Parathyroid adenoma (tissue), 2 donors: Measurements from ENCODE around the gene S100A5.

Experiments
- H2AFZ ChIP-seq: fragments of 300-600 bp; sonication (generic); one replicate; pipeline ENCODE4 v1.7.0; 2017; ENCODE audit warnings: antibody characterized with exemption, mild to moderate bottlenecking
- H3K27ac ChIP-seq: fragments of 300-600 bp; sonication (generic); one replicate; pipeline ENCODE4 v1.7.0; 2017
- H3K27me3 ChIP-seq: fragments of 300-600 bp; sonication (generic); one replicate; pipeline ENCODE4 v1.7.0; 2017; ENCODE audit warnings: low read length; ENCODE audit not compliant: control insufficient read depth, insufficient read depth
- H3K36me3 ChIP-seq: fragments of 300-600 bp; sonication (generic); one replicate; pipeline ENCODE4 v1.7.0; 2017; ENCODE audit warnings: low read length; ENCODE audit not compliant: control insufficient read depth, insufficient read depth
- H3K4me1 ChIP-seq: fragments of 300-600 bp; sonication (generic); one replicate; pipeline ENCODE4 v1.7.0; 2017; ENCODE audit warnings: control low read depth
- H3K4me2 ChIP-seq: fragments of 300-600 bp; sonication (generic); one replicate; pipeline ENCODE4 v1.7.0; 2017; ENCODE audit warnings: low read length
- H3K4me3 ChIP-seq: fragments of 300-600 bp; sonication (generic); one replicate; pipeline ENCODE4 v1.7.0; 2017; ENCODE audit warnings: low read depth, low read length
- H3K79me2 ChIP-seq: fragments of 300-600 bp; sonication (generic); one replicate; pipeline ENCODE4 v1.7.0; 2017; ENCODE audit warnings: control low read depth
- H3K9ac ChIP-seq: fragments of 300-600 bp; sonication (generic); one replicate; pipeline ENCODE4 v1.7.0; 2017; ENCODE audit warnings: mild to moderate bottlenecking
- H3K9me3 ChIP-seq: fragments of 300-600 bp; sonication (generic); one replicate; pipeline ENCODE4 v1.7.0; 2017; ENCODE audit warnings: low read length; ENCODE audit not compliant: control insufficient read depth
- TF ChIP-seq, protein P1 (sequence below): fragments of 300-600 bp; sonication (generic); IDR thresholded peaks from one replicate; pipeline ENCODE4 v1.7.0; 2017; ENCODE audit warnings: antibody characterized with exemption, mild to moderate bottlenecking
- donor health status: primary hyperparathyroidism.

S100A5 gene

DNA sequence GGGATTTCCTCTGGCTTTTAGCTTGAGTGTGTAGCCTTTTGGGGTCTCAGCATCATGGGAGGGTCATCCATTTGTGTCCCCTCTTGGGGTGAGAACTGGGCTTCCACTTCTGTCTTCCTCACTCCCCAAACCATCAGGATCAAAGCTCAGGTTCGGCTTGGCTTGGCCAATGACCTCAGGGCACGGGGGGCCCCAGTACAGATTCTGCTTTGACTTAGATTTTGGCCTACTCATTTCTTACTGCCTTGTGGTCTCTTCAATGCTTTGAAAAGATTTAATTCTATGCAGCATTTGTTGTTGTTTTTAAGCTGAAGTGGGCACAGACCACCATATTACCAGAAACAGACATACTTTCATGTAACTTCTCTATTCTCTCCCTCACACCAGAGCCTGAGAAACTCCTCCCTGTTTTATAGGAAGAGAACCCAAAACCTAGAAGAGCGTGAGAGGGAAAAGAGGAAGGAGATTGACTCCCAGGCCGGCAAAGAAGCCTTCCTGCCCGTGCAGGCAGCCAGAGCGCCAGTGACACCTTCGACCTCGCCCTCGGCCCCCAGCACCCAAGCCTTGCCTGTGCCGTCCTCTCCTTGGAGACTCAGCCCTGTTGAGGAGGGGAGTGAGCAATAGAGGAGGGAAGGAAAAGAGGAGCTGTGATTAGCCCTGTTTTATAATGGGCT is 10.2 kb upstream of the S100A5 start:
- H3K27ac ChIP-seq, result no peak overlapping the region
- H3K9me3 ChIP-seq, result no peaks in the 10 kb centered on the region
- no peak overlapping the region for H2AFZ ChIP-seq
- no peaks in the 10 kb centered on the region for H3K27me3 ChIP-seq
- no peaks in the 10 kb centered on the region for H3K36me3 ChIP-seq
- no peaks in the 10 kb centered on the region for H3K79me2 ChIP-seq
- no peaks in the 10 kb centered on the region for H3K4me1 ChIP-seq
- H3K9ac ChIP-seq, result no peak overlapping the region
- TF ChIP-seq, protein P1, sequence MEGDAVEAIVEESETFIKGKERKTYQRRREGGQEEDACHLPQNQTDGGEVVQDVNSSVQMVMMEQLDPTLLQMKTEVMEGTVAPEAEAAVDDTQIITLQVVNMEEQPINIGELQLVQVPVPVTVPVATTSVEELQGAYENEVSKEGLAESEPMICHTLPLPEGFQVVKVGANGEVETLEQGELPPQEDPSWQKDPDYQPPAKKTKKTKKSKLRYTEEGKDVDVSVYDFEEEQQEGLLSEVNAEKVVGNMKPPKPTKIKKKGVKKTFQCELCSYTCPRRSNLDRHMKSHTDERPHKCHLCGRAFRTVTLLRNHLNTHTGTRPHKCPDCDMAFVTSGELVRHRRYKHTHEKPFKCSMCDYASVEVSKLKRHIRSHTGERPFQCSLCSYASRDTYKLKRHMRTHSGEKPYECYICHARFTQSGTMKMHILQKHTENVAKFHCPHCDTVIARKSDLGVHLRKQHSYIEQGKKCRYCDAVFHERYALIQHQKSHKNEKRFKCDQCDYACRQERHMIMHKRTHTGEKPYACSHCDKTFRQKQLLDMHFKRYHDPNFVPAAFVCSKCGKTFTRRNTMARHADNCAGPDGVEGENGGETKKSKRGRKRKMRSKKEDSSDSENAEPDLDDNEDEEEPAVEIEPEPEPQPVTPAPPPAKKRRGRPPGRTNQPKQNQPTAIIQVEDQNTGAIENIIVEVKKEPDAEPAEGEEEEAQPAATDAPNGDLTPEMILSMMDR, result no peak
- H3K4me2 ChIP-seq, result no peak overlapping the region
- H3K4me3 ChIP-seq, result no peak overlapping the region

- H3K4me3 ChIP-seq, result no peak overlapping the region
- no peak overlapping the region for H2AFZ ChIP-seq
- no peaks in the 10 kb centered on the region for H3K4me1 ChIP-seq
- no peak overlapping the region for H3K27ac ChIP-seq
- no peak overlapping the region for H3K4me2 ChIP-seq
- no peak overlapping the region for H3K9ac ChIP-seq
- no peaks in the 10 kb centered on the region for H3K27me3 ChIP-seq
- TF ChIP-seq, protein P1, result no peak
- H3K36me3 ChIP-seq, result no peaks in the 10 kb centered on the region
- no peaks in the 10 kb centered on the region for H3K79me2 ChIP-seq
- H3K9me3 ChIP-seq, result no peaks in the 10 kb centered on the region
These were observed 9.6 kb upstream of the S100A5 start for GRCh38 chr1:153550398-153550758.

GRCh38 chr1:153549741-153550397 is 9.1 kb upstream of the S100A5 start:
- Histone ChIP-seq H3K9ac (no peak overlapping the region), H3K9me3 (no peaks in the 10 kb centered on the region), H2AFZ (no peak overlapping the region), H3K79me2 (no peaks in the 10 kb centered on the region), H3K27ac (no peak overlapping the region), H3K27me3 (no peaks in the 10 kb centered on the region), H3K4me3 (no peak overlapping the region), H3K4me1 (no peaks in the 10 kb centered on the region), H3K4me2 (no peak overlapping the region), H3K36me3 (no peaks in the 10 kb centered on the region)
- TF ChIP-seq, protein P1, result no peak

DNA sequence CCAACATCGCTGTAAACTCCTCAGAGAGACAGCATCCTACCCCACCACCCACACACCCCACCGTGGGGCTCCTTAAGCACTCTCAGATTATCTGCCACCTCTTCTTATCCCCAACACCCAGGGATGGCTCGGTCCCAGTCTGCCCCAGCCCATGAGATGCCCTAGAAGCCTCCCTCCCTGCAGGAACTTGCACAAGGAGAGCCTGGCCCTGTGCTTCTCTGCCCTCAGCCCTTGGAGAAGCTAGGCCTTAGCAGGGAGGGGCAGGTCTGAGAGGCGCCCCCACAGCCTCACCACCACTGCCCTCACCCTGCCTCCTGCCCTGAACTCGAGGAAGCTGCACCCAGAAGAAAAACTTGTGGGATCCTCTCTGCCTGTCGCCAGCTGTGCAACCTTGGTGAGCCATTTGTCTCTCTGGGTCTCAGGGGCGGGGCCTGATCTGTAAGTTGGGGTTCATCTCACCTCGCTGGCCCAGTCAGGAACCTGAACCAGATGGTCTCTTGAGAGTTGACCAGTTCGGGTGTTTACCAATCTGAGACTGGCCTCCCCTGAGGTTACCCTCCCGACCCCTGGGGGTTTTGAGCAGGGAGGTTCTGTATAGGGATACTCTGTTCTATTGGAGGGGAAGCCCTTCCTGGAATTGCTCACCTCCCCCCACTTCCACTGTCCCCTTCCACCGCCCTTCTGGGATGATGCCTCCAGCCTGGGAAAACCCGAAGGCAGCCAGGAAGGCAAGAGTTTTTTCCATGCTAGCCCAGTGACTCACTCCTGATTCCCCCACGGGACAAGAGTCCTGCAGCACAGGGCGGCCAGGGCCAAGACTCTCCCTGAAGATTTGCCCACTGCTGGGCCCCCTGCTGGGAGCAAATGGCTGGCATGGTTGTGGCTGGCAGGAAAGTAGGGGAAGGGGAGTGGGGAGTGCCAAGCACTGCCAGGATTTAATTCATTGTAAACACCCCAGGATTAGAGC is 8.3 kb upstream of the S100A5 start, which contains the start of gene S100A3:
Gene S100A3 (minus strand): TSS at position 537 of the 967 bp plus-strand sequence. CDS start 773 bp downstream, outside the sequence.
- H3K4me2 ChIP-seq, result no peak within 1 kb of the TSS
- no peak within 1 kb of the TSS for H3K4me3 ChIP-seq

More for the DNA sequence above, 8.3 kb upstream of the S100A5 start, which contains the start of gene S100A3:
- TF ChIP-seq, protein P1, result no peak
- Histone ChIP-seq H3K4me1 (no peaks in the 10 kb centered on the region), H3K9ac (no peak within 1 kb of the TSS), H3K79me2 (no peaks in the 10 kb centered on the region), H3K27me3 (no peaks in the 10 kb centered on the region), H3K27ac (no peak within 1 kb of the TSS), H2AFZ (no peak within 1 kb of the TSS), H3K9me3 (no peaks in the 10 kb centered on the region), H3K36me3 (no peaks in the 10 kb centered on the region)
